Caco-2 (cell line): ENCODE measurements around the gene UMAD1. TPM values are rescaled to one million over a fixed set of nuclear protein-coding genes. Genes with fewer than 3 reads are reported as not detected.
"Not testable (repeated sequence)": the region's sequence is repeated elsewhere in the genome, so short reads cannot be mapped to it uniquely, and the experiment has no call there.

Experiments
- BruUV-seq: library from RNA; stranded (reverse); fragments of 400-500 nt; replicated peaks from 2 replicates; lab custom pipeline; 2021; lab: Mats Ljungman, UMichigan
- CTCF ChIA-PET: fragments of 300-600 bp; sonication (Branson Sonifier 250); formaldehyde crosslinking; loops from one replicate; lab custom pipeline; 2022; ENCODE audit warnings: antibody characterized with exemption; lab: Charles Lee
- POLR2A ChIA-PET: fragments of 300-600 bp; sonication (Branson Sonifier 250); formaldehyde crosslinking; loops from one replicate; lab custom pipeline; 2022; ENCODE audit warnings: antibody characterized with exemption; lab: Charles Lee
- DNase-seq, 2 experiments: peaks; one replicate each; pipeline versions ENCODE4 v3.0.0 to v3.0.0-alpha.2; 2020 to 2022
- H3K27me3 ChIP-seq: replicated peaks from 2 replicates; pipeline ENCODE4 v1.6.0; 2011; ENCODE audit warnings: low read length; ENCODE audit not compliant: control insufficient read depth, insufficient read depth
- H3K36me3 ChIP-seq: 2 replicates; pipeline ENCODE4 v1.5.1; 2011; ENCODE audit warnings: low read length; ENCODE audit not compliant: control insufficient read depth, insufficient read depth
- H3K4me1 ChIP-seq: fragments of 250-450 bp; sonication (Bioruptor Pico); 2 replicates; pipeline ENCODE4 v1.5.1; 2020; ENCODE audit warnings: mild to moderate bottlenecking
- H3K4me3 ChIP-seq: 2 replicates; pipeline ENCODE4 v1.5.1; 2011; ENCODE audit warnings: low read depth, mild to moderate bottlenecking, control low read depth, low read length
- H3K9me3 ChIP-seq: fragments of 250-450 bp; sonication (Bioruptor Pico); 2 replicates; pipeline ENCODE4 v1.5.1; 2020; ENCODE audit warnings: mild to moderate bottlenecking, moderate library complexity
- H3K27ac Mint-ChIP-seq: one replicate; pipeline ENCODE4 v1.8.0; 2022; ENCODE audit warnings: mixed read lengths; ENCODE audit not compliant: unreplicated experiment
- H3K27me3 Mint-ChIP-seq: one replicate; pipeline ENCODE4 v1.8.0; 2022; ENCODE audit warnings: mixed read lengths; ENCODE audit not compliant: insufficient read depth, unreplicated experiment
- H3K36me3 Mint-ChIP-seq: one replicate; pipeline ENCODE4 v1.8.0; 2022; ENCODE audit warnings: mild to moderate bottlenecking, mixed read lengths; ENCODE audit not compliant: insufficient read depth, unreplicated experiment
- H3K4me1 Mint-ChIP-seq: one replicate; pipeline ENCODE4 v1.8.0; 2022; ENCODE audit warnings: low read depth, mixed read lengths; ENCODE audit not compliant: unreplicated experiment
- H3K4me3 Mint-ChIP-seq: one replicate; pipeline ENCODE4 v1.8.0; 2022; ENCODE audit warnings: mild to moderate bottlenecking, moderate library complexity, mixed read lengths; ENCODE audit not compliant: unreplicated experiment
- H3K9me3 Mint-ChIP-seq: one replicate; pipeline ENCODE4 v1.8.0; 2022; ENCODE audit warnings: mixed read lengths; ENCODE audit not compliant: unreplicated experiment
- intact Hi-C: fragments of 100-400 bp; cut with micrococcal nuclease; formaldehyde crosslinking; loops from one replicate; pipeline ENCODE4 v1.10.0; 2022; ENCODE audit not compliant: unreplicated experiment
- total RNA-seq: library from RNA; stranded (reverse); gene quantifications from 2 replicates; pipeline ENCODE4 v1.2.3, GENCODE V29; 2022
- TF ChIP-seq, protein P1 (sequence below), 2 experiments: fragments of 200-600 bp in 1 of 2; IDR thresholded peaks; 1 replicate in 1 of 2; 2 replicates in 1 of 2; pipeline versions ENCODE4 v1.5.1 to v1.8.0; 2011 to 2022; ENCODE audit warnings: antibody characterized with exemption in 1 of 2, control low read depth in 1 of 2, inconsistent platforms in 1 of 2, low read depth in 1 of 2, low read length in 1 of 2, mild to moderate bottlenecking in 1 of 2, moderate library complexity in 1 of 2; ENCODE audit not compliant: insufficient read depth in 1 of 2, severe bottlenecking in 1 of 2, unreplicated experiment in 1 of 2

Gene UMAD1
- total RNA-seq, 1 experiment from 2014 or later: 20.0 TPM

DNA sequence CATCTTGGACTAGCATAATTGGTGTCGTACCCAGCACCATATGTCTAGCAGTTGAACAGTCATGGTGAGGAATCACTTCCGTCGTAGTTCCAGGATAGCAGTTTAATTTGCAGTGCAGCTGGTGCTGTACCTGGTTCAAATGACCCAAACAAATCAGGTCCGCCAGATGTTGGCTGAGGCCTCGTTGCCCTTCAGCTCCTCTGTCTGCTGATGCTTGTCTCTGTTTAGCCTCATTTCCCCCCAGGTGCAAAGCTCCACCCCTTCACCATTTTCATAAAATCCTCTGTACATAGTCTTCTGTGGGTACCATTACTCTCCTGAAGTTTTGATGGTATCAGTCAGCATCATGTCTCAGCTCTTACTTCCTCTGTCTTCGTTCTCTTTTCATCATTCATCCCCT lies 35.1 kb downstream of the UMAD1 start:
- no peaks in the 10 kb centered on the region for H3K9me3 Mint-ChIP-seq
- no peaks in the 10 kb centered on the region for H3K4me1 ChIP-seq
- BruUV-seq: no TSS peak
- H3K9me3 ChIP-seq: no peaks in the 10 kb centered on the region
- intact Hi-C loops: no loop called here
- H3K27me3 Mint-ChIP-seq: no peaks in the 10 kb centered on the region
- H3K27me3 ChIP-seq: no peaks in the 10 kb centered on the region
- POLR2A ChIA-PET: no interaction called here
- no peak overlapping the region for H3K27ac Mint-ChIP-seq
- H3K4me3 Mint-ChIP-seq: no peak overlapping the region
- H3K36me3 ChIP-seq: no peaks in the 10 kb centered on the region
- H3K36me3 Mint-ChIP-seq: peaks cover 14% of the 10 kb centered on the region
- CTCF ChIA-PET: no interaction called here
- no peak overlapping the region for H3K4me3 ChIP-seq
- TF ChIP-seq, protein P1, sequence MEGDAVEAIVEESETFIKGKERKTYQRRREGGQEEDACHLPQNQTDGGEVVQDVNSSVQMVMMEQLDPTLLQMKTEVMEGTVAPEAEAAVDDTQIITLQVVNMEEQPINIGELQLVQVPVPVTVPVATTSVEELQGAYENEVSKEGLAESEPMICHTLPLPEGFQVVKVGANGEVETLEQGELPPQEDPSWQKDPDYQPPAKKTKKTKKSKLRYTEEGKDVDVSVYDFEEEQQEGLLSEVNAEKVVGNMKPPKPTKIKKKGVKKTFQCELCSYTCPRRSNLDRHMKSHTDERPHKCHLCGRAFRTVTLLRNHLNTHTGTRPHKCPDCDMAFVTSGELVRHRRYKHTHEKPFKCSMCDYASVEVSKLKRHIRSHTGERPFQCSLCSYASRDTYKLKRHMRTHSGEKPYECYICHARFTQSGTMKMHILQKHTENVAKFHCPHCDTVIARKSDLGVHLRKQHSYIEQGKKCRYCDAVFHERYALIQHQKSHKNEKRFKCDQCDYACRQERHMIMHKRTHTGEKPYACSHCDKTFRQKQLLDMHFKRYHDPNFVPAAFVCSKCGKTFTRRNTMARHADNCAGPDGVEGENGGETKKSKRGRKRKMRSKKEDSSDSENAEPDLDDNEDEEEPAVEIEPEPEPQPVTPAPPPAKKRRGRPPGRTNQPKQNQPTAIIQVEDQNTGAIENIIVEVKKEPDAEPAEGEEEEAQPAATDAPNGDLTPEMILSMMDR (IDR thresholded peaks at IDR 0.05; ENCODE audit: insufficient read depth in 1 of 2, low read depth in 1 of 2, low read length in 1 of 2, severe bottlenecking in 1 of 2, unreplicated experiment in 1 of 2): no peak
- no peaks in the 10 kb centered on the region for H3K4me1 Mint-ChIP-seq
- DNase-seq: no peak

DNA sequence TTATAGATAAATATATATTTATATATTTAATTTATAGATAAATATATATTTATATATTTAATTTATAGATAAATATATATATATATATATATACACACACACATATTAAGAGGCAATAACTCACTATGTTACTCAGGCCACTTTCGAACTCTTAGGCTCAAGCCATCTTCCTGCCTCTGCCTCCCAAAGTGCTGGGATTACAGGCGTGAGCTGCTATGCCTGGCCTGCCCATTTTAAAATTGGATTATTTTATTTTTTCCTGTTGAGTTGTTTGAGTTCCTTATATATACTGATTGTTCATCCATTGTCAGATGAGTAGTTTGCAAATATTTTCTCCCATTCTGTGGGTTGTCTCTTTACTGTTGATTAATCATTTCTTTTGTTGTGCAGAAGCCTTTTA lies 39.1 kb downstream of the UMAD1 start:
- H3K4me3 Mint-ChIP-seq, H3K27me3 ChIP-seq, H3K36me3 ChIP-seq, H3K9me3 ChIP-seq, BruUV-seq, H3K27me3 Mint-ChIP-seq, DNase-seq, H3K27ac Mint-ChIP-seq, H3K9me3 Mint-ChIP-seq, H3K4me1 Mint-ChIP-seq, POLR2A ChIA-PET, CTCF ChIA-PET, H3K4me3 ChIP-seq, H3K4me1 ChIP-seq: not testable (repeated sequence)
- intact Hi-C loops: loop anchor here (2.0 to 5.0 kb wide), 3 partner anchors 53 to 411 kb away; partner anchors contain the start of gene GLCCI1
- peaks cover 14% of the 10 kb centered on the region for H3K36me3 Mint-ChIP-seq

DNA sequence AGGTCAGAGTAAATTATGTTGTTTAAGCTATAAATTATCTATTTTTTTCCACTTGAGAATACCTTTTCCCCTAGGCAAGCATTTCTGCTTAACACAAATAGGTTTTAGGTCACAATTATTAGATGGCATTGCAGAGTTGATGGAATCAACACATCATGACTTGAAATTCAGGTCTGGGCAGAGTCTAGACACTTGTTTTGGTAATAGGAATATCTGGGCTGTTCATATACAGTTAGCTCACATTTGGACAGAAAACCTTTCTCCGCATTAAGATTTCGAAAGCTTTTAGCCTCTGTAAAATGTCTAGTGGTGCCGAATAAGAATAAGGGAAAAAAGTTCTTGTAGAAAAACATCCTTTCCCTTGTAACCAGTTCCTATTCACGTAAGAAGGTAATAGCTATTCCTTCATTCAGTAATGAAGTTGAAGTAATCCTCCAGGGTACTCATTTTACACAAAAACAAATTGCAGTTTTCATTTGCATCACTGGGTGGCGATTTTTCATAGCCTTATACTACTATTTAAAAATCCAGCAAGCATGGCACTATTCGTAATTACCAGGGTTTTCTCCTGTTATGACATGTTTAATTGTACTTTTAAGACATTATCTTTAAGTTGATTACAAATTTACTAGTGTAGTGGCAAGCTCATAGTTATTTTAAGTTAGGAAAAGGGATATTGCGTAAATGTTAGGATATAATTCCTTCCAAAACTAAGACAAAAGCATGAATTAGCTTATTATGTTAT lies 40.8 kb downstream of the UMAD1 start:
- Mint-ChIP-seq H3K4me1 (no peaks in the 10 kb centered on the region), H3K27me3 (no peaks in the 10 kb centered on the region), H3K9me3 (no peaks in the 10 kb centered on the region), H3K4me3 (no peak overlapping the region), H3K27ac (no peak overlapping the region), H3K36me3 (peaks cover 9% of the 10 kb centered on the region)
- Histone ChIP-seq H3K36me3 (no peaks in the 10 kb centered on the region), H3K9me3 (no peaks in the 10 kb centered on the region), H3K27me3 (no peaks in the 10 kb centered on the region), H3K4me3 (no peak overlapping the region), H3K4me1 (no peaks in the 10 kb centered on the region)
- BruUV-seq: no TSS peak
- POLR2A ChIA-PET: no interaction called here
- intact Hi-C loops: loop anchor here (1.0 to 5.0 kb wide), 7 partner anchors 51 to 615 kb away; partner anchors contain the start of gene GLCCI1
- CTCF ChIA-PET: interaction anchor here (0.7 to 1.7 kb wide), 6 partner anchors 33 to 615 kb away, joined by 3 to 17 read pairs (median 3); partner anchors contain the start of gene UMAD1
- TF ChIP-seq, protein P1 (IDR thresholded peaks at IDR 0.05; ENCODE audit: insufficient read depth in 1 of 2, low read depth in 1 of 2, low read length in 1 of 2, severe bottlenecking in 1 of 2, unreplicated experiment in 1 of 2): peak; percentile 50 to 62
- DNase-seq: peak in 1 of 2 experiments; percentile 55
